NCI-H1092 treated with DMSO at 0.1 percent for 48 hours (cell line): Measurements from ENCODE around the gene MAJIN.
A peak's percentile ranks its signal among the peaks of the same experiment; 100 is the strongest.

ENCODE experiments used
- DNase-seq: peaks from one replicate; lab custom pipeline; 2025; lab: John Stamatoyannopoulos, UW

The MAJIN gene

DNA sequence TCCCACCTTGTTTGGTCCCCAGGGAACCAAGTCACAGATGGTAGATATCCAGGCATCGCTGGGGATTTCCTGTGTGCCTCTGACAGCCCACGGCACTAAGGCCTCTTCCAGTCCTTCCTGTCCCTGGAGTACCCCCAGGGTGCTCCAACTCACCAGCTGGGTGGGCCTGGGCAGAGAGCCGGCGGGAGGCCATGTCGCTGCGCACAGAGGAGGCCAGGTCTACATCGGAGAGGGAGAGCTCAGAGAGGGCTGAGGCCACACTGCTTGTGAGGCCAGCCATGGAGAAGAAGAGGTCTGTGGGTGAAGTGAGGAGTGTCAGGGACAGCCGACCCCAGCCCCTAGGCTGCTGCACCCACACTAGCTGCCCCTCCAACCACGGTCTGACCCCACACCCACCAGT lies 60.2 kb downstream of the MAJIN start:
- no peak for DNase-seq

DNA sequence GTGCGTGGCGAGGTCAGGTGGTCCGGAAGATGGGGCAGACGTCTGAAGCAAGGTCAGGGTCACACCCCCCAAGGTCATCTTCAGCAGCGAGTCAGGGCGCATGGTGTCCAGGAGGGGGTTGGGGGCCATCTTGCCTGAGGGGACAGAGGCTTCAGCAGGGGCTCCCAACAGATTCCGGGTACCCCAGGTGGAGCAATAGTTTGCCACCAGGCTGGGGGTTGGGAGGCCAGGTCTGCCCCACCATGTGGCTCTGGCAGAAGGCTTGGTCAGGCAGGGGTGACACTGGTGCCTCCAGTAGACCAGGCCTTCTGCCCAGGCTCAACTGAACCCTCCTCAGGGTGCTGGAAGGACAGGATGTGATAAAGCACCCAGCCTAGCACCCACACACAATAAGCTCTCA lies 60.8 kb downstream of the MAJIN start:
- no peak for DNase-seq

DNA sequence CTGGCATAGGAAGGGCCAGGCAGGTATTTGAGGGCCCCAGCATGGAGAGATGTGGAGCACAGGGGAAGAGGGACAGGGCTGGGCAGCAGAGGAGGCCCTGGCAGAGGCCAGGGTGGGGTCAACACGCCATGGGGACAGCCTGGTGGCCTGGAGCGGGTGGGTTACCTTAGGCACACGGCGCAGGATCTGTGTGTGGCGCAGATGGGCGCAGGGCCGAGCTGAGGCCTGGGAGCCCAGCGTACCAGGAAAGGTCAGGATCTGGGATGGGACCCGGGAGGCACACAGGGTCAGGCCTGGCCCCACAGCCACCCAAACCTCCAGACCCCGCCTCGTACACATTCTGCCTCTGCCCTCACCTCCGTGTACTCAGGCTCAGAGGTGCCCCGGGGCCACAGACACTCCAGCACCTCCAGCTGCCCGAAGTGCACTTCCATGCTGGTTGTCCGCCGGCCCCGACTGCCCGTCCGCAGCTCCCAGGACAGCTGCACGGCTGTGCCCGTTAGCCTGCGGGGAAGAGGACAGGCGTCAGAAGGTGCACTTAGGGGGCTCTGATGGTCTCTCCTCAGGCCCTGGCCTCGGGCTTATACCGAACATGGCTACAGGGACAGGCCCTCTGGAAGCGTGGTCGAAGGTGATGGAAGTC lies 61.3 kb downstream of the MAJIN start:
- no peak for DNase-seq

DNA sequence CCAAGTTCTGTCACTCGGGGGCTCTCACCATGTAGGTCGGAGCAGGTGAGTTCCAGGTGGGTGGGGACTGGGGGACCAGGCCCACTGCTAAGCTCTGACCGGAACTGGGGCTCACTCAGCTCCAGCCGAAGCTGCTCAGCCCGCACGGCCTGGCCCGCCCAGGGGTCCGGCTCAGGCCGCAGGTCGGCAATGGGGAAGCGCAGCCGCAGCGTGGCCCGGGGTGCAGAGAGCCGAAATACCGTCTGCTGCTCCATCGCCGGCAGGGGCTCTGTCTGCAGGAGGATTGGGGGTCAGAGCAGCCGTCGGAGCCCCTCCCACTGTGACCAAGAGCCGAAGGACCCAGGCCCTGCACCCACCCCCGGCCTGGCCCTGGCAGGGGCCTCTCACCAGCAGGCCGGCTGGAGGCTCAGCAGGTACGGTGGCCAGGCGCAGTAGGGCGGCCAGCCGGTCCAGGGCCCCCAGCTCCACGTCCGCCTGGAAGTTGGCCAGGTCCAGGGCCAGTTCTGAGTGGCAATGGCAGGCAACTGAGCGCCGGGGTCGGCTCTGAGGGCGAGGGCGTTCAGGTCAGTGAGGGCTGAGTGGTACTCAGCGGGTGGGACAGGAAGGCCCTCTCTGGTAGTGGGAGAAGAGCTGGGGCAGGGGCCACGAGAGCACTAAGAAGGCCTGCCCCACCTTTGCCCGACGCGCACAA lies 62.1 kb downstream of the MAJIN start:
- DNase-seq = no peak

DNA sequence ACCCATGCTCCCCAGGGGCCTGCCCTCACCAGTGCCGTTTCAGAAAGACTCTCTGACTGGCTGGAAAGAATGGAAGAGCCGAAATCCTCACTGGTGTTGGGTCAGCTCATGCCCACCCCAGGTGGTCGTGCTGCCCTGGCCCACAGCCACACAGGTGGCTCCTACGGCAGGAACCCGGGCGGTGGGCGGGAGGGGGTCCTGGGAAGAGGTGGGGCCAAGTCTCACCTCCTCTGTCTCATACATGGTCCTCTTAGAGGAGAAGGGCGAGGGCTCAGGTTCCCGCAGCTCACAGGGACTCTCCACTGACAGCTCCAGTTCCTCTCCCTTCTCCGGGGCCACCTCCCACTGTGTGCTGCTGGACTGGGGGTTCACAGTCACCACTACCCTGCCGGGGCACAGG lies 63.1 kb downstream of the MAJIN start:
- DNase-seq = no peak

DNA sequence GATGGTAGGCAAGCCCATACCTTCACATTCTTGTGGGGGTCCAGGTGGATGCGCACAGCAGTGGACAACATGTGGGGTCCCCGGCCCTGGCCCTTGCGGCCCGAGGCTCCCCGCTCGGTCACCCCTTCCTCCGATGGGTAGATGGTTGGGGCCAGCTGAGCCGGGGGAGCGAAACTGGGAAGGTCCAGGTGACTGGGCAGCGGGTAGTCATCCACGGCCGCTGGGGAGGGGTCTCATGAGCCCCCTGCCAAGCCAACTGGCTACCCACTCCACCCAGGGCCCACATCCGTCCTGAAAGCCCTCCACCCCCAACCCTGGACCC lies 65.6 kb downstream of the MAJIN start:
- DNase-seq = no peak

DNA sequence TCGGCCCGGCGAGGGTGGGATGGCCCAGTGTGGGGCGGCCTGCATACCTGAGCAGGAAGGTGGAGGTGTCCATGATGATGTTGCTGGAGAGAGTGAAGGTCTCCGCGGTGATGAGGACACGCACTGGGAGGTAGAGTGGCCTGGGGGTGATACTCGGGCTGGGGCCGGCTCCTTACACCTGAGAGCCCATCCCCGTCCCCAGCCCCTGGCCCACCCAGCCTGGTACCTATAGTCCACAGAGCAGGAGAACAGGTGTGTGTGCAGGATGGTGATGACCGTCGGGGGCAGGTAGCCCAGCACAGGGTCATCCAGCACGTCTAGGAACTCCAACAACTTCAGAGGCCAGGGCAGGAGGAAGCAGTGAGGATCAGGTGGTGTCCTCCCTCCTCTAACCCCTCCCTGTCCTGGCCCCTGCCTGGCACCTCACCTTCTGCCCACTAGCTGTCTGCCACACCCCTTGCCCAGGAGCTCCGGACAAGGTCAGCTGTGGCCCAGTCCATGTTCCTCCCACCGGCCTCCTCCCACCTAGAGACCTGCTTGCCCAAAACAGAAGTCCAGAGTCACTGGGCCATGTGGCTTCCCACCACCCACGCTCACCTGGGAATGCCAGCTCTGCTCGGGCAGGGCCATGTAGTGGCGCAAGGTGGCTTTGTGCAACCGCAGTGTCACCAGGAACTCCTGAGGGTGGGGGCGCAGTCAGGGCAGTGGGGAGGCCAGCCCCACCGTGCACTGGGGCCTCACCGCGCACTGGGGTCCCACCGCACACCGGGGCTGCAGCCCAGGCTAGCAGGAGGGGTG lies 66.2 kb downstream of the MAJIN start:
- no peak for DNase-seq

DNA sequence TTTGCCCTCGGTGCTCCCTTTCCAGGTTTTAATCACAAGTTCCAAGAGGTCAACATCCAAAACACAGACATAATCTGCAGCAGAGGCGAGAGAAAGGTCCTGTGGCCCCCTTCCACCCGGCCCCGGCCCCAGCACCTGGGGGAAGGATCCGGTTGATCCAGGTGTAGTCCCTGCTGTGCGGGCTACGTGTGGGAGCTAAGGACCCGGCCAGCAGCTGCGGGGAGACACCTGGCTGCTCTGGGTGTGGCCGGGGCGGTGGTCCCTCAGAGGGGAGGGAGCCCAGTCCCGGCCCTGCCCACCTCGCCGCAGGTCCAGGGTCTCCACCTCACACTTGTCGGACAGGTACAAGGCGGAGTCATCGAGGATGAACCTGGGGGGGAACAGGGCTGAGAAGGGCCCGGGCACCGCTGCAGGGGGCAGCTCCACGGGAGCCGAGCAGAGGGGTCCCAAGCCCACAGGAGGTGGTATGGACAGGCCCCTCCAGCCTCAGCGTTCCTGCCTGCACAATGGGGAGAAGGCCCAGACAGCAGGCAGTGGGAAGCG lies 68.5 kb downstream of the MAJIN start:
- no peak for DNase-seq

DNA sequence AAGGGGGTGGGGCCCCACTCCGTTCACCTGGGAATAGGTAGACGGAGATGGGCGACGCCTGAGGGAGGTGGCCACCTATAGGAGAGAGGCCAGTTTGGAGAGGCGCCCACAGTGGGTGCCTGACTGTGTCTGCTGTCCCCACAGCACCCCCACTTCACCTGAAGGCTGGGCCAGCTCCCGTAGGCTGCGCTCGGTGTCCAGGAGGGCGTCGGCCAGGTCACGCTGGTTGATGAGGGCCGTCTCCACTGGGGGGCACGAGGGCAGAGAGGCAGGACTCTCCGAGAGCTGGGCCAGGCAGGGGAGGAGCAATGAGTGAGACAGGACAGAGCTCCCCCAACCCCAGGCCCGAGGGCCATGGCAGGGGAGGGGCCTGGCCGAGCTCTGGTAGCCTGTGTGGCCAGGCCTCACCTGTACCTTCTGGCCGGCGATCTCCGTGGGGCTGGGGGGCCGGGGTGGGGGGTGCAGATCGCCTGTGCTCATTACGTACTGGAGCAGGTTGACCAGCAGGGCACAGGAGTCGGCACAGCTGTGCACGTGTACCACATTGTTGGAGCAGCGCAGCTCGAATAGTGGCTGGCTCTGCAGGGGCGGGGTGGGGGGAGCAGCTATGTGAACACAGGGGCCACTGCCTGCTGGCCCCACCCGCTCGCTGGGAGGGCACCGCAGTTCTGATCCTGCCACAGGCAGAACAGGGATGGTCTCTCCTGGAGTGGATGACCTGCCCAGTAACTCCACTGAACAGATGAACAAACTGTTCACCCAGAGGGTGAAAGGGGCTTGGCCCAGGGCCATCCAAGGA lies 69.6 kb downstream of the MAJIN start:
- DNase-seq = no peak

DNA sequence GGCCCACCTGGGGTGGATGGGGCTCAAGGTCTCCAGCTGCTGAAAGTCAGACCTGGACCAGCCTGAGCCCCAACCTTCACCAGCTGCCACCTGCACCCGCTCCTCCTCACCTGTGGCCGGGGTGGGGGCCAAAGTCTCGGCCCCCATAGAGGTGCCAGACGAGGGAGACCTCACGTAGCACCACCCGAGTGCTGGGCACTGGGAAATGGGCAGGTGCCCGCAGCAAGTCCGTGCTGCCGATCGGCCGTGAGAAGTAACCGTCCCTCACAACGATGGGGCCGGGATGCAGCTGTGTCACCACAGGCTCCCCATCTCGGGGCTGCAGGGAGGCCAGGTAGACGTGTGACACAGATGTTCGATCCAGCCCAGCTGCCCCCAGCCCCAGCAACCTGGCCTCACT lies 71.1 kb downstream of the MAJIN start:
- no peak for DNase-seq

DNA sequence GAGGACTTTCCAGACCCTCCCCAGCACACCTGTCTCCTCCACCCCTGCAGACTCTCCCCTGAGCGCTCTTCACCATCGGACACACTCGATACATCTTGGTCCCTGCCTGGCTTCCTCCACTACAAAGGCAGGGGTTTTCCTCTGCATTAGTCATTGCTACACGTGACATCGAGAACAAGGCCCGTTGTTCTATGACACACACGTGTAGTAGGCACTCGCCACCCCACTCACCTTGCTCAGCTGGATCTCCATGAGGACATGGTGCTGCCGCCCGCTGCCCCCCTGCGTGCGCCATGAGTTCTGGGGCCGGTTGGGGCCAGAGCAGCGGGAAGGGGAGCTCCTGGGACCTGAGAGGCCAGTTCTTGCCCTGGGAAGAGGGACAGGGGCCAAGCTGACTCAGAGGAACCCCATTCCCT lies 71.6 kb downstream of the MAJIN start:
- DNase-seq = no peak

DNA sequence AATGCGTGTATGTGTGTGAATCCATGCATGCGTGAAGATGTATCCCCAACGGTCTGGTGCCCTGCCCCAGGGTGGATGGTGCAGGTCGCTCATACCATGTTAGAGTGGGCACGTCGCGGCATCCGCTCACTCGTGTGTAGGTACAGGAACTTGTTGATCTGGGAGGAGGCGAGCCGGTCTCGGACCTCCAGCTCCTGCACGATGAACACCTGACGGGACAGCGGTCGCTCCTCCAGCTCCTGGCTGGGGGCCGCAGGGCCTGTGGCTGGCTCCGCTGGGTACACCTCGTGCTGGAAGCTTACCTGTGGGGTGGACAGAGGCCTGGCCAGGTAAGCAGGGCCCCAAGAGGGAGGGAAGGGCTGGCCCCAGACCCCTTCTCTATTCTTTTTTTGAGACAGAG lies 73.4 kb downstream of the MAJIN start:
- DNase-seq = no peak

DNA sequence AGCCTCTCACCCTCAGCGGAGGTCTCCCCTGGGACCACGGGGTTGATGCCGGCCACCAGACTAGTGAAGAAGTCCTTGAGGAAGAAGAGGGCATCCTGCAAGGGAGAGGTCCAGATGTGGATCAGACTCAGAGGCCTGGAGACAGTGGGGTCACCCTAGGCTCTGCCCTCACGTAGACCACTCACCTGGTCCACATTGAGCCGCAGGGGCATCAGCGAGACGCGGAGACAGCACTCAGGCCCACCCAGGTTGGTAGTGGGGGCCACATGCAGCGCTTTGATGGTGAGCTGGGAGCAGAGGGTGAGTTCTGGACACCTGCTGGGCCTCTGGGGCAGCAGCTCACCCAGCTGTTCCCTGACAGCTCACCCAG lies 73.8 kb downstream of the MAJIN start:
- DNase-seq = no peak

DNA sequence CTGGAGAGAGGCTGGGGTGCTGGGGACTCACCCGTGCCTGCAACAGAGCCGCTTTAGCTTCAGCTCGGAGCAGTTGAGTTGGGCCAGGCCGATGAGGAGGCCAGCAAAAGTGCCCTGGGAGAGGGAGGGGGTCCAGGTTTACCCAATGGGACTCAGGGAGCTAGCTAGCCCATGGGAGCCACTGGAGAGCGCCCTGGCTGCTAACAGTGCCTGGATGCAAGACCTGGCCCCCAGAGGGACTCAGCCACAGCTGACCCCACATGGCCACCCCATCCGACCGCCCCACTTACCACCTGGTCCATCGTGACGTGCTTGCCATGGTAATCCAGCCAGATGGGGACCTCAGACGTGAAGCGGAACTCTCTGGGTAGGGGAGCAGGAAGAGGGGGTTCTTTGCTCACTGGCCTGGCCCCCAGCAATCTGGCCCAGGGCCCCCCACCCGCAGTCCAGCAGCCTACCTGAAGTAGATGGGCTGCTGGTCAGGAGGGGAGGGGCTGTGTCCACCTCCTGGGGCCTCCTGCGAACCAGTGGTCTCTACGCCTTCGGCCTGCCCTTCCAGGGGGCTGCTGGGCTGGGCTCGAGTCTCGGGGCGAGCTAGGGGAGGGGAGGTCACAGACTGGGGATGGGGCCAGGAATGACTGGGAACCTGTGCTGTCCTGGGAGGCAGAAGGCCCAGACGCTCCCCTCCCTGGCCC lies 74.4 kb downstream of the MAJIN start:
- DNase-seq = no peak

DNA sequence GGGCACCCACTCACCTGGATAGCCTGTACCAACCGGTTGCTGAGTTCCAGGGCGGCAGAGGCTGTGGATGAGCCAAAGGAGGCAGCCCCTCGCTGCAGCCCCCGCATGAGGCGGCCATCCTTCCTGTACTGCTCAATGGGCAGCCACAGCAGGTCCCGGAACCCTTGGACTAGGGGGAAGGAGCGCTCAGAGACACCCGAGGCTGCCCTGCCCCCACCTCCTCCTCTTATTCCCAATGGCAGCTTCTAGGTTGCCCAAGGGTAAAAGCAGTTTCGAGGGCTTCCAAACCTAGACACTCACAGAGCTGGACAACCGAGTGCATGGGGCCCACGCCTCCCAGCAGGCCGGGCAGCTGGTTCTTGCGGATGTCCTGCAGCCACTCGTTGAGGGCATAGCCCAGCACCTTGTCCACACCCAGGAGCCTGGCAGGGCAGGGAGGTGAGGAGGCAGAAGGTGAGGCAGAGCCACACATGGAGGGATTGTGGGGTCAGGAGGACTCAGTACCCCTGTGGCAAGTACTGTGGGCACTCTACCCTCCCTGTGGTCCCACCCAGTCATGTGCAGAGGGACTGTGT lies 75.4 kb downstream of the MAJIN start:
- DNase-seq = no peak

DNA sequence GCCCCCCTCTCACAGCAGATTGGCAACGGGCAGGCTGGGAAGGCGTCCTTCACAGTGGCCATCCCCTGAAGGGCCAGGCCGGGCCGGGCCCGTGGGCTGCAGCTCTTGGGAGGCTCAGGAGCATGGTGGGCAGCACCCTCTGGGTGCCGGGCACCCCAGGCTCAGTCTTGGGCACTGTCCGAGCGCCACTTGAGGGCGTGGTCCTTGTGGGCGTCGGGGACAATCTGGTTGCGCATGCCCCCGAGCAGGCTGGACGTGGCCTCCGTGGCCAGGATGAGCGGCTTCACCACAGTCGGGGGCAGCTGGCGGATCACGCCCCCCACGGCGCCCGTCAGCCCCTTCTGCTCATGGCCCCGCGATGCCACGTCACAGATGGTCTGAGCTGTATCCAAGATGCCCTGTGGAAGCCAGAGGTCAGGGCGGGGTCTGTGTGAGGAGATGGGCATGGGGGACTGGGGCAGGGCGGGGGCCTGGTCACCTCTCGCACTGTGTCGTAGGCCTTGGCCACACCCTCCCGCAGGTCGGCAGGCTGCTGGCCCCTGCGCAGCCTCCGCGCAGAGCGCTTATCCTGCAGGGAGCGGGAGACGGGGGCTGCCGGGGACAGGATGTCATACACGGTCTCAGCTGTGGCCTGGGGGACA lies 77.0 kb downstream of the MAJIN start:
- DNase-seq = no peak

DNA sequence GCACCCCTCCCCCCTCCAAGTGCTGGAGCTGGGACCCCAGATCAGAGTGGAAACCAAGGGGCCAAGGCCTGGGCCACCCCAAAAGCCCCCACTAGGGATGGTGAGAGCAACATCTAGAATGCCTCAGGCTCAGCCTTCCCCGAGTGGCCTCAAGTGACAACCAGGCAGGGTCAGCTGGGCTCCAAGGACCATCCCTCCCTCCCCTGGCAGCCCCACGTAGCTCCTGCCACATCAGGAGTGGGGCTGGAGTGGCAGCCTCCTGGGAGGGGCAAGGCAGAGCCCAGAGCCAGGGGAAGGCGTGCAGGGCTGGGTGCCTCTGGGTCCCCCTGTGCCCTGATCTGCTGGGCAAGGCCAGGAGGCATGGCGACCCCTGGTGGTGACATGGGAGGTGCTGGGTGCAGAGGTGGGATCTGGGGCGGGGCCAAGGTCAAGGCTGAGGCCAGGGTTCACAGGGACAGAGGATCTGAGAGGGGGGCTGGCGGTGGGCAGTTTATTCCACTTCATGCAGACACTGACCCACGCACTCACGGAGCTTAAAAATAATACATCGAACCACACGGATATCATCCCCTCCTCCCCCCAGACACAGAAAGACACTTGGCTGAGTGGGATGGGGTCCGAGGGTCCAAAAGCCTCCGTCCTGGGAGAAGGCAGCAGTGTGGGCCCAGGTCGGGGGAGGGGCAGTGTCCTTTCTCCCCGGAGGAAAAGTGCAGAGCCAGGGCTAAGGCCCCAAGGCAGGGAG lies 77.7 kb downstream of the MAJIN start:
- peak; percentile 62 for DNase-seq

DNA sequence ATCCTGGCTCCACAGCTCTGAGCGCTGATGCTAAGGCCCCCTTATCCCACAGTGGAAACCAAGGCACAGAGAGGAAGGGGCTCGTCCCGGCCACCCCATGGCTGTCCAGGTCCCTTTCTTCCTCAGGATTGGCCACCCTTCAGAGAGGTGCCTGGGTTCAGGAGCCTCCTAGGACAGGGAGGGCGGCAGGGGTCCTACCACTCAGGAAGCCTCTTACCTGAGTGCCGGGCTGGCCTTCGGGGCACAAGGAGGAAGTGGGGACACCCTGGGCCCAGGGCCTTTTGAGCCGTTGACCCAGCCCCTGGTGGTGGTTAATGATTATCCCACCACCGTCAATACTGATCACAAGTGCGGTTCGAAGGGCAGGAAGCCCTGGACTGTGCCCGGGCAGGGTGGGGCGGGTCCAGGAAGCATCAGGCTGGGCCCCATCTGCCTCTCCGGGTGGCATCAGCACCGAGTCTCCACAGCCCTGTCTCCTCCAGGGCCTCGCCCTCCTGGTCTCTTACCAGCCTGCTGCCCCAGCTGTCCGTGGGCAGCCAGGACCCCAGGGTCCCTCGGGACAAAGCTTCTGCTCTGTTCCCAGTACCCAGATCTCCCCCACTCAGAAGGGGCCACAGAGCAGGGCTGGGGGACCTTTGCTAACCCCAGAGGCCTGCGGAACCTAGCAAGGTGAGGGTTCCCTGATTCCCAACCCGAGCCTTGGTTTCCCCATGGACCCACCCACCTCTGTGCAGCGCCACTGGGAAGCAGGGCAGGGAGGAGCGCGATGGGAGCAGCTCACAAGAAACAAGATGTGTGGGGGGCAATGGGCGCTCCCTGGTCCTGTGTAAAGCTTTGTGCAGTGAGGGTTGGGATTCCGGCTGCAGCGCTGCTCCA lies 78.5 kb downstream of the MAJIN start:
- DNase-seq = no peak

DNA sequence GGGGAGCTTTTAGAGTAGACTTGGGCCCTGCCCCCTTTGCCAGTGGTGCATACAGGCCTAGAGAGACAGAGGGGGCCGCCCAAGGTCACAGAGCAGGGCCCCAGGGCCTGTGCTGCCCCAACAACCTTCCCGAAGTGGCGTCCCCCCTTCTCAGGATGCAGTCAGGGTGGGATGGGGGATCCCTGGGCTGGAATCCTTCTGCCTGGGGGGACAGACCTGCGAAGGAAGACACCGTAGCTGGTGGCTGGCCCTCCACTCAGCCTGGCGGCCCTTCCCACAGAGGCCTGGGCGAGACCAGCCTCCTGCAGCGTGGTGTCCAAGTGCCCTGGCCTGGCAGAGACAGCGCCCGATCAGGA lies 79.1 kb downstream of the MAJIN start:
- DNase-seq = no peak
